Cardiac fibroblast (primary cell): ENCODE results near the gene RHBDF1.
"Not testable (repeated sequence)": the region's sequence is repeated elsewhere in the genome, so short reads cannot be mapped to it uniquely, and the experiment has no call there.

ENCODE experiments used
- DNase-seq, 2 donors: peaks; one replicate each; pipeline versions ENCODE4 v3.0.0 to v3.0.0-alpha.2; 2010; ENCODE audit warnings: low read depth in 2 of 2
- H3K4me3 ChIP-seq, 2 donors: replicated peaks in 1 of 2; 1 replicate in 1 of 2; 2 replicates in 1 of 2; pipeline ENCODE4 v1.5.1; 2011; ENCODE audit warnings: low read depth in 2 of 2, low read length in 2 of 2, mild to moderate bottlenecking in 2 of 2, moderate library complexity in 1 of 2
- TF ChIP-seq, protein P1 (sequence below): IDR thresholded peaks from one replicate; pipeline ENCODE4 v1.5.1; 2011; ENCODE audit warnings: low read depth, mild to moderate bottlenecking, low read length, inconsistent platforms

The RHBDF1 gene

DNA sequence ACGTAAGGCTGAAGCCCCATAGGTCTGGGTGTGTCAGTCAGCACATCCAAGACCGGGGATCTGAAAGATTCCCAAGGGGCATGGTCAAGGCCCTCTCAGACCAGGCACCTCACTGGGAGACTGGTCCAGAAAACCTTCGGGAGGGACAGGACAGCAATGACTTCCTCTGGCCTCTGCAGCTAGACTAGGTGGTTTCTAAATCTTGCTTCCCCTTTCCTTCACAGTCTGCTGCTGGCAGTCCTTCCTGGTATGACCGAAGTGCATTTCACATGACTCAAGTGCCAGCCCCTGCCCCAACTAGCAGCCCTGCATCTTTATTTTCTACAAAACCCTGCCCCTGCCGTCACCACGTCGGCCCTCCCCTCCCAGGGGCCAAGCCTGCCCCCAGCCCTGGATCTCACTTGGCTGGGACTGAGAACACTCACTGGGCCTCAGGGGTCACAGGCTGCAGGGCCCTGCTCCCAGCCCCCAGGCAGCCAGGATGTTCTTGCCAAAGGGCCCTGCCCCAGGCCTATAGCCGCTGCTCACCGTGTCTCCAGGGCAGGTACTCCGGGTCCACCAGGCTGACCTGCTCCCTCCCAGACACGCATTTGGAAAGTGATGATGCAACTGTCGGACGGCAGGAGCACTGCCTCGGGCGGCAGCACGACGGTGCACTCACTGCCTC is 37.3 kb downstream of the RHBDF1 start:
- H3K4me3 ChIP-seq, result no peak overlapping the region
- TF ChIP-seq, protein P1, sequence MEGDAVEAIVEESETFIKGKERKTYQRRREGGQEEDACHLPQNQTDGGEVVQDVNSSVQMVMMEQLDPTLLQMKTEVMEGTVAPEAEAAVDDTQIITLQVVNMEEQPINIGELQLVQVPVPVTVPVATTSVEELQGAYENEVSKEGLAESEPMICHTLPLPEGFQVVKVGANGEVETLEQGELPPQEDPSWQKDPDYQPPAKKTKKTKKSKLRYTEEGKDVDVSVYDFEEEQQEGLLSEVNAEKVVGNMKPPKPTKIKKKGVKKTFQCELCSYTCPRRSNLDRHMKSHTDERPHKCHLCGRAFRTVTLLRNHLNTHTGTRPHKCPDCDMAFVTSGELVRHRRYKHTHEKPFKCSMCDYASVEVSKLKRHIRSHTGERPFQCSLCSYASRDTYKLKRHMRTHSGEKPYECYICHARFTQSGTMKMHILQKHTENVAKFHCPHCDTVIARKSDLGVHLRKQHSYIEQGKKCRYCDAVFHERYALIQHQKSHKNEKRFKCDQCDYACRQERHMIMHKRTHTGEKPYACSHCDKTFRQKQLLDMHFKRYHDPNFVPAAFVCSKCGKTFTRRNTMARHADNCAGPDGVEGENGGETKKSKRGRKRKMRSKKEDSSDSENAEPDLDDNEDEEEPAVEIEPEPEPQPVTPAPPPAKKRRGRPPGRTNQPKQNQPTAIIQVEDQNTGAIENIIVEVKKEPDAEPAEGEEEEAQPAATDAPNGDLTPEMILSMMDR, result no peak
- DNase-seq, result no peak

DNA sequence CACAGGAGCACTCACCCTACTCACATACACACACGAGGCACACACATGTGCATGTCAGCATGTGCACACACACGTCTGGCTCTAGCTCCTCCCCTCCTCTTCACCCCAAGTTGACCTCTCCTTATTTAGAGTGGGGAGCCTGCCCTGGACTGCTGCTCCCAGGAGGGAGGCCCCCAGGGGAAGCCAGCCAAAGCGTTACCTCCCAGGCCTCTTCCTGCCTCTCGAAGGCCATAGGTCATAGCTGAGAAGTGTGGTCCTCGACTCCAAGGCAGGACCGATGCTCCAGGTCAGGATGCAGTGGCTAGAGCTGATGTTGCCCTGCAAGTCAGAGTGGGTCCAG is 37.8 kb downstream of the RHBDF1 start:
- no peak for DNase-seq
- TF ChIP-seq, protein P1, result no peak
- no peak overlapping the region for H3K4me3 ChIP-seq

DNA sequence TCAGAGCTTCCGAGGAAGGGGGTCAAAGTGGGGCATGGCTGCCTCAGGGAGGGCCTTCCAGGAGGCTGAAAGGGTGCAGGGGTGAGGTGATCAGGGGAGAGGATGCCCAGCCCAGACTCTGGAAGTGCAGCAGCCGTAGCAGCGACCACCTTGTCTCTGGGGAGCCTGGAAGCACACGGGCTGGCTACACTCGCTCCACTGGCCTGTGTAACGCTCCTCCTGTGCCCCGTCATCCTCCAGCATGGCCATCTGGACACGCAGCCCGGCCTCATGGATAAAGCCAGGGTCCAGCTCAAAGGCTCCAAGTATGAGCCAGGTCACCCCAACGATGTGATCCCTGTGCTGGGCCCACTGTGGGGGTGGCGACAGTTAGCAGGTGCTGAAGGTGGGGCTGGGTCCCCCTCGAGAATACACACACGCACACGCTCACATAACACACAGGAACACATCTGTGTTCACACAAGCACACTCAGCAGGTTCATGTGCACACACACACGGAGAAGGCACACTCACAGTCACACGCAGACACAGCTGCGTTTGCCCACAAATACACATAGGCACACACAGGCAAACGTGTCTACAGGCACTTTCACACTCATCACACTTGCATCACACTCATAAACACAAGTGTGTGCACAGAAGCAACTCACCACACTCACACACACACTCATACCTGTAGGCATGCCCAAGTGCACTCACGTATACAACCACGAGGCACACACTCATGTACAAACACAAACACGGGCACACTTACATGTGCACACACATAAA is 38.4 kb downstream of the RHBDF1 start:
- no peak for DNase-seq
- H3K4me3 ChIP-seq, result no peak overlapping the region
- TF ChIP-seq, protein P1, result no peak

DNA sequence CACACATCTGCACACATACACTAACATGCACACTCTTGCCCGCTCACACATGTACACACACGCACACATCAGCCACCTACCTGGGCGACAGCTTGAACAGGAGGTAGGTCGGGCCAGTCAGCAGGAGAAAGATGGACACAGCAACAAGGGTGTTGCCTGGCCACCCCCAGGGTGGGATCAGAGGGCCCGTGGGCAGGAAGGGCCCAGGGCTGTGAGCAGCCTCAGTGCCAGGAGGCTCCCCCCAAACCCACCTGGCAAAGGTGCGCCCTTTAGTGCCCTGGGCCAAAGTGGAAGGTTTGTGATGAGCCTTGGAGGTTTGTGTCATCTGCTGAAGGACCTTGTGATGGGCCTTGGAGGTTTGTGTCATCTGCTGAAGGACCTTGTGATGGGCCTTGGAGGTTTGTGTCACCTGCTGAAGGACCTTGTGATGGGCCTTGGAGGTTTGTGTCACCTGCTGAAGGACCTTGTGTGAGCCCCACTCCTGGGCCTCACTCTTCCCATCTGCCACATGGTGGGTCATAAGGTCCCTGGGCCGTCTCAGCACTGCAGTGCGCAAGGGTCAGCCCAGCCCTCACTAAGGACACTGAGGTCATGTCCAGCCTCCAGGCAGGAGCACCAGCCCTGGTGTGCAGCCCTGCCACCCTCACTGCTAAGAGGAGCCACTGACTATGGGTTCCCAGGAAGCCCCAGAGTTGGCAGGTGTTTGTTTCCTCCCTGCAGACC is 39.1 kb downstream of the RHBDF1 start:
- DNase-seq, H3K4me3 ChIP-seq: not testable (repeated sequence)

DNA sequence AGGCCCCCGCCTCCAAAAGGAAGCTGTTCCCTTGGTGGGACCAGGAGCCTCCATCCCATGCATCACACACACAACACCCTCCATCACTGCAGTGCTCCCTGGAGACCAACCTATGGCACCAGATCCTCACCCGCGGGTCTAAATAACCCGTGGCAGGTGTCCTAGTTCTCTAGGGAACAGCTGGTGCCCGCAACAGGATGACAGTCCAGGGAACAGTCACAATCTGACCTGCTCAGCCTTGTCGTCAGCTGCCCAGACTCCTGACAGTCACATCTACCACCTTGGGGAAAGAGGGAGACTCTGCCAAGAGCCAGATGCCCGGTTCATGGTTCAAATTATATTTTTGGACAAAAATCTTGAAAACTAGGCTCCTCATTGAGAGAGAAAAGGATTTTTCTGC is 41.8 kb downstream of the RHBDF1 start:
- not testable (repeated sequence) for H3K4me3 ChIP-seq, DNase-seq

DNA sequence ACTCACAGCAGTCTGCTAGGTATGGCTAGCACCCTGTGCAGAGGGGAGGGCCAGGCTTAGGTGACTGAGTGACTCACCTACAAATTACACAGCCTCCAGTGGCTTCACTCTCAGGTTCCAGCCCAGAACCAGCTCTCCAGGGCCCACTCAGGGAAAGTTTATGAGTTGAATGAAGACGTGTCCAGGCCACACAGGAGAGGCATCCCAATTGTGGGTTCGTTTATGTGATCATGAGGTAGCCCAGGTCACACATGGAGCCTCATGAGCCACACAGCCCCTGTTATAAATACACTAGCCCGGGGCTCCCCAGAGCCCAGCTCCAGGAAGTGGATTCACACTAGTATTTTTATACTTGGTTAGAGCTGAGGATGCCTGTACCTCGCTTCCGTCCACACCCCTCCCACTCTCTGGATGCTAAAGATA is 46.5 kb downstream of the RHBDF1 start:
- not testable (repeated sequence) for H3K4me3 ChIP-seq

DNA sequence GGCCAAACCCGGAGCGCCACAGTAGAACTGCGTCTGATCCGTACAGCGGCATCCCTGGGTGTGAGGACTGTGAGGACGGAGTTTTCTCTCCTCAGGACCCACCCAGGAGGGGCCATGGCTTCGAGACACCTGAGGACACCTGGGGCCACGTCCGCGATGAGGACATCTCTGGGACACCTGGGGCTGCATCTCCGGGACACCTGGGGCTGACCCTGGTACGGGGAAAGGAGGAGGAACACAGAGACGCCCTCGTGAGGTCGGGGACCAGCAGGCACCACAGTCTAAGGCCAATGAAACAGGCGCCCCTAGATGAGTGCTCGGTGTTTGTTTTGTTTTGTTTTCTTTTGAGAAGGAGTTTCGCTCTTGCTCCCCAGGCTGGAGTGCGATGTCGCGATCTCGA is 48.3 kb downstream of the RHBDF1 start:
- not testable (repeated sequence) for H3K4me3 ChIP-seq, DNase-seq

More for the DNA sequence above, 46.5 kb downstream of the RHBDF1 start:
- DNase-seq, result not testable (repeated sequence)

DNA sequence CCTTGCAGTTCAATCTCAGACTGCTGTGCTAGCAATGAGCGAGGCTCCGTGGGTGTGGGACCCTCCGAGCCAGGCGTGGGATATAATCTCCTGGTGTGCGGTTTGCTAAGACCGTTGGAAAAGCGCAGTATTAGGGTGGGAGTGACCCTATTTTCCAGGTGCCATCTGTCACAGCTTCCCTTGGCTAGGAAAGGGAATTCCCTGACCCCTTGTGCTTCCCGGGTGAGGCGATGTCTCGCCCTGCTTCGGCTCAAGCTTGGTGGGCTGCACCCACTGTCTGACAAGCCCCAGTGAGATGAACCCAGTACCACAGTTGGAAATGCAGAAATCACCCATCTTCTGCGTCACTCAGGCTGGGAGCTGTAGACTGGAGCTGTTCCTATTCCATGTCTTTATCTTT is 51.5 kb downstream of the RHBDF1 start:
- H3K4me3 ChIP-seq, DNase-seq: not testable (repeated sequence)

DNA sequence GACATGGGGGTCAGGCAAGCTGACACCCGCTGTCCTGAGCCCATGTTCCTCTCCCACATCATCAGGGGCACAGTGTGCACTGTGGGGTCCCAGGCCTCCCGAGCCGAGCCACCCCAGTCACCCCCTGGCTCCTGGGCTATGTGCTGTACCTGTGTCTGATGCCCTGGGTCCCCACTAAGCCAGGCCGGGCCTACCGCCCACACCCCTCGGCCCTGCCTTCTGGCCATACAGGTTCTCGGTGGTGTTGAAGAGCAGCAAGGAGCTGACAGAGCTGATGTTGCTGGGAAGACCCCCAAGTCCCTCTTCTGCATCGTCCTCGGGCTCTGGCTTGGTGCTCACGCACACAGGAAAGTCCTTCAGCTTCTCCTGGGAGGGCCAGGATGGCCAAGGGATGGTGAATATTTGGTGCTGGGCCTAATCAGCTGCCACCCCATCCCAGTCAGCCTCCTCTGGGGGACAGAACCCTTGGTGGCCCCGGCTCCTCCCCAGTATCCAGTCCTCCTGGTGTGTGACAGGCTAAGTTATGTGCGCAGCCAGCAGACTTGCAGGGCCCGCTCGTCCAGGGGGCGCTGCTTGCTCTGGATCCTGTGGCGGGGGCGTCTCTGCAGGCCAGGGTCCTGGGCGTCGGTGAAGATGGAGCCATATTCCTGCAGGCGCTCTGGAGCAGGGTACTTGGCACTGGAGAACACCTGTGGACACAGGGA is 55.2 kb downstream of the RHBDF1 start:
- DNase-seq, H3K4me3 ChIP-seq: not testable (repeated sequence)
